ENCODE results near the gene TM9SF3.
"Not testable (repeated sequence)": the region's sequence is repeated elsewhere in the genome, so short reads cannot be mapped to it uniquely, and the experiment has no call there.

TM9SF3 gene

DNA sequence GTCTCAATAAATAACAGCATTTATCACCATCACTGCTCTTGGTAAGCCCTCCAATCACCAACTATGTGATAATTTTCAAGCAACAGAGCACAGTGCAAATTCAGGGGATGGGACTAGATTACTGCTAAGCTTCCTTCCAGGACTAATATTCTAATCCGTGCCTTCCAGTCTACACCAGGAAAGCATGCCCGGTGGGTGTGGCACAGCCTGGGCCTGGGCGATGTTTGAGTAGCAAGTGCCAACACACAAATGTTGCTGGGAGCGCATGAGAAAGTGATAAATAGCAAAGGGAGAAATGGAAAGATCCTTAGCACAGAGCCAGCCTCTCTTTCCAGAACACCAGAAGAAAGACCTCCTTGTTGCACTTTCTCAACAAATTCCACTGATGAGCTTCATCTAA is 13.5 kb upstream of the TM9SF3 start:
- DNase-seq (ENCODE audit: low read depth, low spot score) = no peak

DNA sequence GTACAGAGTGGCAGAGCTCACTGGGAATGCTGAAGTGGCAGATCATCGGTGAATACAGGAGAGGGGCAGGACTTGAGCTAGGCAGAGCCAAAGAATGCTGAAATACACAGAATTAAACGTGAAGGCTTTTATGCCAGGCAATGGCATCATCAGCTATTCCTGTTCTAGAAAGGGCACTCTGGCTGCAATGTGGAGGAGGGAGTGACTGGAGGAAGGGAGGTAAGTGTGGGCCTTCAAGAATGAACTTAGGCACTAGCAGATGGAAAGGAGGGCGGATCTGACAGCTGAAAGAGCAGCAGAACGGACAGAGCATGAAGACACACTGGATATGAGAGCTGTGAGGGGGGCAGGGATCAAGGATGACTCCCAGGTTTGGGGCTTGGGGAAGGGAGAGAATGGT is 12.0 kb upstream of the TM9SF3 start:
- no peak for DNase-seq (ENCODE audit: low read depth, low spot score)

DNA sequence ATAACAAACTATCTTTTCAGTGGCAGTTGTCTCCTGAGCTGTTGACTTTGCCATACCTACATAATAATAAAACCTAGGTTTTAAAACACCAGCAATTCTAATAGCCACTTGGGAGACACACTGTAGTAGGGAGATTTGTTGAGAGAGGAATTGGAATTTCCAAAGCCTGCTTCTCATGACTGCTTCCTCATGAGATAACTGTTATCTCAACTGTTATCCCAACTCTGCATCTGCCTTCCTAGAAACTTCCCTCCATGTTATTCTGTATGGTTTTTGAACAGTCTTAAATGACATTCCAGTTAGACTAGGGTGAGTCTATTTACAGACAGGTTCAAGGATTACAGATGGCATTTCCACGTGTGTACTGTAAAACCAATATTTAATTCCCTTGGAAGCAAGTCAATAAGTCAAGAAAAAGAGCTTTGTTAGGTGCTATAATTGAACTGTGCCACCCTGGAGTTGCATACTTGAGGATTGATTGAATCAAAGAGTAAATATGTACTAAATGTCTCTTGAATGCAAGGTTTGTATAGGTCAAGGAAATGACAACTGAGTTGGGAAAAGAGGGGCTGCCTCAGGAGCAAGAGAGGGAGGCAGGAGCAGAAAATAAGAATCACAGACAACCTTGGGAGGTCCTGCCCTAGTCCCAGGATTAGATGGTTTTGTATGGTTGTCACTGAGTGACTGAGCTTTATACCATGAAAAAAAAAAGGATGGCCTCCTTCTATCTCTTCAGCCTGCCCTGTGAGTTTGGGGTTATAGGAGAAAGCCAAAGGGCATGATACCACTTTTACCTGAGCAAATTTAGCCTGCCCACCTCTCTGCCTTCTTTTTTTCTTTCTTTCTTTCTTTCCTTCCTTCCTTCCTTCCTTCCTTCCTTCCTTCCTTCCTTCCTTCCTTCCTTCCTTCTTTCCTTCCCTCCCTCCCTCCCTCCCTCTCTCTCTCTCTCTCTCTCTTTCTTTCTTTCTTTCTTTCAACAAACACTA is 9.9 kb upstream of the TM9SF3 start:
- no peak for DNase-seq (ENCODE audit: low read depth, low spot score)

DNA sequence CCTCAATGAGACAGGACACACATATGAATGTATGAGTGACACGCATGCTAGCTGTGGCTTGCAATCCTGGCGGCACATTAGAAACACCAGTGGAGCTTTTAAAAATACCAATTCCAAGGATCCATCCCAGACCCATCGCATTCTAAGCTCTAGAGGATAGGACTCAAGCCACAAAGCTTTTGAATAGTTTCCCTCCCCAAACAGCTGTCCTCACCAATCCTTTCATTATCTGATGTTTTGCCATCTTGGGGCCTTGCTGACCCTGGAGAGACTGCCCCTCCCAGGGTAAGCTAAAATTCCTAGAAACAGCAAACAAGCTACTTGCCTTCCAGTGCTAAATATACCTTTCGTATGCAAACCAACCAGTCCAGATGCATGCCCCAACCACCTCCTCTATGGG is 8.9 kb upstream of the TM9SF3 start:
- DNase-seq (ENCODE audit: low read depth, low spot score) = no peak

DNA sequence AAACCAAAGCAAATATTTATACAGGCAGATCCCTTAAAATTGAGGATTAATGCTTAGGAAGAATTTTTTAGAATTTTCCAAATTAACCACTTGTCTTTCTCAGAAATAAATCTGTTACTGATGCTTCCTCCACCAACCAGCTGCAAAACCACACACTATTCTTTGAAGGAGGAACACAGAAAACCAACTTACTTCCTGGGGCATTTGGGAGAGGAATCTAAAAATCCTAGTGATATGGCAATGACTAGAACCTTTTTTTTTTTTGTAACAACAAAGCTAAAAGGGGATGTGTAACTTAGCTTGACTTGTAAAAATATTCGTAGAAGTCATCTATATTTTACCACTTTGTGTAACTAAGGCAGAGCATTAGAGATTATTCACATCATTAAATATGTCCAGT is 5.1 kb upstream of the TM9SF3 start:
- no peak for DNase-seq (ENCODE audit: low read depth, low spot score)

DNA sequence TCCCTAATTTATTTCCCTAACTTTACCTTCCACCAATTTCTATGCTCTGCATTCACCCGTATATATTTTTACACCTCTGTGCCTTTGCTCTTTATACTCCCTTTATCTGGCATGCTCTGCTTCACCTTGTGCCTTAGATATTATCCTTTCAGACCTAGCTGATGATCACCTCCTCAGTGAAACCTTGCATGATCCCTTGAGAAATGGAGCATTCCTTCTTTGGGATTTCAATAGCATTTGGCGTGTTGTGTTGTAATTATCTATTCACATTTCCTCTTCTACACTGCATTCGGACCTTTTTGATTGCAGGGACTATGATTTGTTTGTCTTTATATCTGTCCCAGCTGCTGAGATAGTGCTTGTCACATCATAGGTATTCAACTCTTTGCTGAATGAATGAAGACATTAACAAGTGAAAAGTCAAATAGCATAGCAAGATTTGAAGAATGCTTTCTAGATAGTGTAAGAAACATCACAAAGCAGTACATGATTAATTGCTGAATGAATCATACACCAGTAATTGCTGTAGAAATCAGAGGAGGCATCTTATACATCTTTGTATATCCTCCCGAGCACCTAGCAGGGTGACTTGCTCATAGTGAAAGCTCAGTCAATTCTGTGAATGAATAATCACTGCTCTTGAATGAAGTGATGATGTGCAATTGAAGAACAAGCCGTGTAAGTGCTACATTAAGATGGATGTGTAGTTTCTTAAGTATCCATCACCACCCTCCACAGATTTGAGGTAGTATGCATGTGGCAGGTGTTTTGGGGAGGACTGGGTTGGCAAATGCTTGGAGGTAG is 2.0 kb upstream of the TM9SF3 start:
- DNase-seq (ENCODE audit: low read depth, low spot score) = no peak

DNA sequence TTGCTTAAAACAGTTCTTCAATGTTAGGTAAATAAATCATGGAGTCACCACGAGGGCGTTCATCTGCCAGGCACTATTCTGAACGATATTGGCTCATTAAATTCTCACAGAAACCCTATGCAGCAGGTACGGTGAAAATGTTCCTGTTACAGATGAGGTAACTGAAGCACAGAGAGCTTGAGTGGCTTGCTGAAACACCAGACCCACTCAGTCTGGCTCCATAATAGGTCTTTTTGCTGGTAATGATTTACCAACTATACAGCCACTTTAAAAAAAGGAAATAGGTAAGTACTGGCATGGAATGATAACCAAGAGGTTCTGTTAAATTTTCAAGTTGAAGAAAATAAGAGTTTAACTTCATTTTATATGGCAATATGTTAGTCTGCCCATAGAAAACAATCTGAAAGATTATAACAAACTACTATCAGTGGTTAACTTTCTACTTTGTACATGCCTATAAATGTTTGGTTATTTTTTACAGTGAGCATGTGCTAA is 1.3 kb upstream of the TM9SF3 start:
- no peak for DNase-seq (ENCODE audit: low read depth, low spot score)

DNA sequence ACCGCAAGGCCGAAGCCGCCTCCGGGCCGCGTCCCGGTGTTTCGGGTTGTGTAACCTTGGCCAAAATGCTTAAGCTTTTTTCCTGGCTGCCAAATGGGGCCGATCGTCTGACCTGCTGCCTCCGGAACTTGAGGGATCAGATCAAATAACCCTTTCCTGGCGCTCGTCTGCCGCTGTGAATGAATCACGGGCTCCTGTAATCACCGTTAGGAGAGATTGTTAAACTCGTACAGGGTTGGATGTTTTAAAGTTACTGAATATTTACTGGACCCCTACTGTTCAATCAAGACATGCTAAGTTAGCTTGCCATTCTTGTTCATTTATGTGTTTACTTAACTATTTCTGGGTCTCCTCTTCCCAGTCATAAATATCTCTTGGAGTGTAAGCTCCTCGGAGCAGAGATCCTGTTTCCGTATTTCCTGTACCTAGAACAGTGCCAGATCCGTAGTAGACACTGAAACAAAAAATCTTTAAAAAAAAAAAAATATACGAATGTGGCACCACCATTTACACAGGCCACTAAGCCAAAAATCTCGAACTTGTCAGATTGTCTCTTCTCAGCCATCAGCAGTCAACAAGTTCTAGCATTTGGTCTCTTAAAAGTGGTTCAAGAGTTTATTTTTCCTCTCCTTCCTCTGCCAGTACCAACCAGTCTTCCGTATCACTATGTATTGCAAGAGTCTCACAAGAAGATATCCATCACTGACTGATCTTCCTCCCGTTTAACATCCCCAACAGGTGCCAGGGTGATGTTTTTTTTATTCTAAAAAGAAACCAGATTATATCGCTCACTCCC is 650 bp upstream of the TM9SF3 start:
- DNase-seq (ENCODE audit: low read depth, low spot score) = no peak

DNA sequence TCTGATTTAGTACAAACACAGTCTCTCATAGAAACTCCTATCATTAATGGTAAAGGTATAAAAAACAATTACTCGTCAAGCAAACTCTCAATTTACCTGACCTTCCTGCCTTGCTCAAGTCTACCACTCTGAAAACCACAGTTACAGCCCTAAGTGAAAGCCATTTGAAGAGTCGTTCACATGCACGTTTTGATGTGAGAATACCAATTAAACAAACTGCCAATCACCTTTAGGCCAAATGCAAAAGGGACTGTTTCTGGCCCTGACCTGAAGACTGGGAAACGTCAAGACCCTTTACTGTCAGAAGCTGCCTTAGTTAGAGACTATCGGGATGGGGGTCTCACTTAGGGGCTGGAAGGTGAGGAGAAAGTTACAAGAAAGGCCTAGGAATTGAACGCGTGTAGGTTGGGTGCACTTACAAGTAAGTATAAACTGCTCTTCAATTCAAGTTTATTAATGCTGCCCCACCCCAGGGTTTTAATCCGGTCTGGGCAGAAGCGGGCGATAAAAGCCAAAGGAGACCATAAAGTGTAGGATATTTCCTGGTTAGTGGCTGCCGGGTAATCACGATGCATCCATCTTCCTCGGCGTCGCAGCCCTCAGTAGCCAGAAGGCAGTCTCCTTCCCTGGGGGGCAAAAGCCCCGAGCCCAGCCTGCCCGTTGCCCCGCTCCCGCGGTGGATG is 935 bp downstream of the TM9SF3 start:
- DNase-seq (ENCODE audit: low read depth, low spot score) = no peak

DNA sequence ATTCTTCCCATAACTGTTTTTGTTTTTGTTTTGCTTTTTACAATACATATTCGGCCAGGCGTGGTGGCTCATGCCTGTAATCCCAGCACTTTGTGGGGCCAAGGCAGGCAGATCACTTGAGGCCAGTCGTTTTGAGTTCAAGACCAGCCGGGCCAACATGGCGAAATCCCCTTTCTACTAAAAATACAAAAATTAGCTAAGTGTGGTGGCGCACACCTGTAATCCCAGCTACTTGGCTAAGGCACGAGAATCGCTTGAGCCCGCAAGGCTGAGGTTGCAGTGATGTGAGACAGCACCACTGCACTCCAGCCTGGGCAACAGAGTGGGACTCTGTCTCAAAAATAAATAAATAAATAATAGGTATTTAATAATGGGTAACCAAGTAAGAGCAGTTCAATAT is 2.3 kb downstream of the TM9SF3 start:
- DNase-seq (ENCODE audit: low read depth, low spot score) = no peak

DNA sequence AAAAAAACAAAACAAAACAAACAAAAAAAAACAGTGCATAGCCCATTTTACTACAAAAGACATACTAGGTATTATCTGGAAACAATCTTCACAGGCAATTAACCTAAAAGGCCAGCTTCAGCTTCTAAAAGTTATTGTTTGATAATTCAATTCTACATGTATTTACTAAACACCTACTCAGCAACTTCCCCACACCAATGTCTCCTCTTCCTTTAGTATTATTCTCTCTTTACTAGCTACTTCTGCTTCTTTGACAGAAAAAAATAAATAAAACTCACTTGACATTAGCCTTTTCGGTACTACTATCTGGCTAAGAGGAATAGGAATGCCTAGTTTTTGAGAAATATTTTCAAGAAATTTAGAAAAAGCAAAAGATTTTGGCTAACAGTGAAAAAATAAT is 2.8 kb downstream of the TM9SF3 start:
- no peak for DNase-seq (ENCODE audit: low read depth, low spot score)

DNA sequence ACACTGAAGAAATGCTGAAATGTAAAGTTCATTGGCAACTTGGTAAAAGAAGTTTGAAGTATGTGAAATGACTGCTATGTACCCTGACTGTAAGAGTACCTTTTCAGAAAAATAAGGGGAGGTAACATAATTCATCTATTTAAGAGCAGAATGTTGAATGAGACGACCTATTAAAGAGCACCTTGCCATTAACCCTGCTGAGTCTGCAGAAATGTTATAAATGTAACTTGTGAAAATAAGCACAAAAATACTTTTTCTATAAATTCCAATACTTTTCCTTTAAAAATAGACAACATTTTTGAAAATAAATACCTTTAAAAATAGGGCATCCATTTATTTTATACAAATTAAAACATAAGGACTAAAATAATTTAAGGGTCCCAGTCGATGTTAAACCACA is 7.7 kb downstream of the TM9SF3 start:
- DNase-seq (ENCODE audit: low read depth, low spot score) = no peak

DNA sequence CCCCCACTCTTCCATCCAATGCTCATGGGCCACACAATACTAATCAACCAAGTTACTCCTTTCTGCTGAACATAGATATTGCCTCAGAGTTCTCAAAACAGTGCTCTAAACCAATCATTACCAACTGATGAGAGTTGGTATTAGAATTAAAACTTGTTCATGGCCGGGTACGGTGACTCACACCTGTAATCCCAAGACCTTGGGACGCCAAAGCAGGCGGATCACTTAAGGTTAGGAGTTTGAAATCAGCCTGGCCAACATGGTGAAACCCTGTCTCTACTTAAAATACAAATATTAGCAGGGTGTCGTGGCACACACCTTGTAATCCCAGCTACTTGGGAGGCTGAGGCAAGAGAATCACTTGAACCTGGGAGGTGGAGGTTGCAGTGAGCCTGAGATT is 8.2 kb downstream of the TM9SF3 start:
- DNase-seq (ENCODE audit: low read depth, low spot score) = no peak

DNA sequence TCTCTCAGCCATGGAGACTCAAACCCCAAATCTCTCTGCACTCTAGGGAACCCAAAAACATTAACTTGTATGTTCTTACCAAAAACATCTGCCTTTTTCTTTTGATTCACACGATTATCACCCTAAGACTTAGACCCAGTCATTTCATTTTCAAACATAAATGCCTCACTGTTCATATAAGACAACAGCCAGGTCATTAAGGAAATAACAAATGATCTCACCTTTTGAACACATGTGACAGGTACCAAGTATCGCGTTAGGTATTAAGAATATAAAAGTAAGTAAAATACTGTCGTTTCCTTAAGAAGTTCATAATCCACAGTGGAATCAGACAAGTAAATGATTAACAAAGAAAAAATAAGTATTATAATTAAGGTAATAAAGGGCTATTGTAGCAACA is 8.8 kb downstream of the TM9SF3 start:
- DNase-seq (ENCODE audit: low read depth, low spot score) = no peak

DNA sequence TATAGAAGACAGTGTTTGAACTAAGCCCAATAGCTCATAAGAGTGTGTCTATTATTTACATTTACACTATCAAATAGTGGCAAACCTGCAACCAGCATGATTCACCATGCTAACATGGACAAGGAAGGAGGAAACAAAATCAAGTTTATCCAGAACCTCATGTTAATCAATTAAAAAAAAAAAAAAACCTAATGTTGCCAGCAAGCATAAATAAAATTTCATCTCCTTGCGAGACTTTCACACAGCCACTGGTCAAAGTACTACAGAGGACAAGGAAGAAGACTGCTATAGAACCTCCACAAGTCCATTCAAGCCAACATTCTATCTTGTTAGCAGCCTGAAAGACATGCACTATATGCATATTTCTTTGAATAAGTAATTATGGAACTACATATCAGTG is 9.7 kb downstream of the TM9SF3 start:
- DNase-seq (ENCODE audit: low read depth, low spot score) = no peak

DNA sequence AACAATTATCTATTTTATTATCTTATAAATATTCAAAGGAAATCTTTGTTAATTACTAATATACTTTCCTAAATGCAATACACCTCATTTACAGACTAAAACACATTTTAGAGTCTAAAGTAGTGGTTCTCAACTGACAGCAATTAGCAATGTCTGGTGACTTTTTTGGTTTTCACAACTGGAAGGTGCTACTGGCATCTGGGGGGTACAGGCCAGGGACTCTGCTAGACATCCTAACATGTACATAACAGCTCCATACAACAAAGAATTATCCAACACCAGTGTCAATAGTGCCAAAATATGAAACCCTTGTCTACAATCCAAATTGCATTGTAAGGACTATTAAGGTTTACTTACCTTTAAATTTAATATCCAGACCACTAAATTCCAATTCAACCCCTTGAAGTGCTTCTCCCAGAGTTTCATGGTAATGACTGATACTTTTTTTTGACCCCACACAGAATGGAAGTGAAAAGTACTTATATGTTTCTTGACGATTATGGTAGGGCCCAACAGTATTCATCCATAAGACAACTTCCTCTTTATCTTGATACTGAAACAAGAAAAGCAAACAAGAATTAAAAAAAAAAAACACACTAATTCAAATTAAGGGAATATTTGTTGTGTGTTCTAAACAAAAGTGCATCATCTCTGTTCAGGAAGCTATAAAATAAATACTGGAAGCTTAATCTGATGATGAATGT is 10.4 kb downstream of the TM9SF3 start:
- DNase-seq (ENCODE audit: low read depth, low spot score) = no peak

DNA sequence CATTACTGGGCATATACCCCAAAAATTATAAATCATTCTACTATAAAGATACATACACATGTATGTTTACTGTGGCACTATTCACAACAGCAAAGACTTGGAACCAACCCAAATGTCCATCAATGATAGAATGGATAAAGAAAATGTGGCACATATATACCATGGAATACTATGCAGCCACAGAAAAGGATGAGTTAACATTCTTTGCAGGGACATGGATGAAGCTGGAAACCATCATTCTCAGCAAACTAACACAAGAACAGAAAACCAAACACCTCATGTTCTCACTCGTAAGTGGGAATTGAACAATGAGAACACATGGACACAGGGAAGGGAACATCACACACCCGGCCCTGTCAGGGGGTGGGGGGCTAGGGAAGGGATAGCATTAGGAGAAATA is 12.2 kb downstream of the TM9SF3 start:
- not testable (repeated sequence) for DNase-seq (ENCODE audit: low read depth, low spot score)

DNA sequence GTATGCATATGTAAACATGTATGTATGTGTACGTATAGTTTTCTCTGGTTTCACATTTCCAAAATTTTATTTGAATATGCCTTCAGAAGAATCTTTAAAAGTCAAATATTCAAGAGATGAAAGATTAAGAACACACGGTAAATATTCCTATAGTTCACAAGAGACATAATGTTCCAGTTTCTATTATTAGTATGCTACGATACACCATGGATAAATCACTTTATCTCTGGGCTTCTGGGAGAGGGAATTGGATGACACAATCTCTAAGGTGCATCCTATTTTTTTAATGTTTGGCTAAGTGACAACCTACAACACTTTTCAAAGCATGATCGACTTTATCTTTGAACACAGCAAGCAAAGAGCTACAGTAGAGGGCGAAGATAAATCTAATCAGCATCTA is 13.8 kb downstream of the TM9SF3 start:
- DNase-seq (ENCODE audit: low read depth, low spot score) = no peak

DNA sequence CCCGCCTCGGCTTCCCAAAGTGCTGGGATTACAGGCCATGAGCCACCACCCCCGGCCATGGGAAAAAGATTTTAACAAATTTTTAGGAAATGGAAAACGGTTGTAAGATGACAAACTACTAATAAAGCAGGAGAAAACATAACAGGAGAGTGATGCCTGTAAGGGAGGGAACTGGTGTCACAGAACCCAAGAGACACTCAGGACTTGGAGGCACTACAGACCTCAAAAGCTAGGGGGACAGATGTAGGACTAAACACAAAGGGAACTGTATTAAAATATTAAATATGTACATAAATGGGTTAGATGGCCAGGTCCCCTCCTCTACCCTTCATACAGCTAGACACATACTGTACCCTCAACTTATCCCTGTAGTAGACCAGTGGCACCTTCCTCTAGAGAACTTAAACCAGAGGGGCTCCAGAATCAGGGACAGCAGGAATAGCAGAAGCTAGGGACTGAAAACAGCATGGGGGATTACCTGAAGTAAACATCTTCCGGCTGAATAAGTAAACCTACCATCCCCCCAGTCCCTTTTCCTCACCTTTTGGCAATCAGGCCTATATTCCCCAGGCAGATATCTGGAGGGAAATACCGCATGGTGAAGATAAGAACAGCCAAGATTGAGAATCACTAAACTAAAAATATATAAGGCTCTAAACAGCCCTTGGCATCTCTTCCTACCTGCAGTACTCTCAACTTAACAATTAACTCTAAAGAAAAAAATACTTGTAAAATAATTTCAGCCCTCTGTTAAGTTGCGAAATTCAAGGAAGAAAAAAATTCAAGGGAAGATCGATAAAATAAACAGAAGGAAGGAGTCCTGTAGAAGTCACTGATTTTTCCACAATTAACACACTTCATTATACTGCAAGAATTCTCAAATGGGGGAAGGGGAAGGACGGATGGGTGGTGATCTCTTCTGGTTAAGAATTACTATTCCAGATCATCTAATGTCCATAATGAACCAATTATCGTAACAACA is 15.5 kb downstream of the TM9SF3 start:
- DNase-seq (ENCODE audit: low read depth, low spot score) = no peak
